ENCODE measurements around the gene PDXDC1.
A peak's percentile ranks its signal among the peaks of the same experiment; 100 is the strongest.
"Not testable (repeated sequence)": the region's sequence is repeated elsewhere in the genome, so short reads cannot be mapped to it uniquely, and the experiment has no call there.

PDXDC1 gene

GRCh38 chr16:14971621-14972228 is 3.1 kb upstream of the PDXDC1 start:
- not testable (repeated sequence) for DNase-seq (ENCODE audit: low read depth); H3K4me3 ChIP-seq (ENCODE audit: low read depth, low read length)

- peak overlapping the region; percentile 82 for H3K4me3 ChIP-seq (ENCODE audit: low read depth, low read length)
These were observed 972 bp upstream of the PDXDC1 start for GRCh38 chr16:14973785-14974322.

GRCh38 chr16:14974331-14974655 is 533 bp upstream of the PDXDC1 start:
- DNase-seq (ENCODE audit: low read depth): not testable (repeated sequence)
- H3K4me3 ChIP-seq (ENCODE audit: low read depth, low read length): peak overlapping the region; percentile 82

More at GRCh38 chr16:14973785-14974322, 972 bp upstream of the PDXDC1 start:
- DNase-seq (ENCODE audit: low read depth): not testable (repeated sequence)

- peak overlapping the region; percentile 82 for H3K4me3 ChIP-seq (ENCODE audit: low read depth, low read length)
- DNase-seq (ENCODE audit: low read depth): not testable (repeated sequence)
These were observed 780 bp downstream of the PDXDC1 start for GRCh38 chr16:14975418-14976194.

GRCh38 chr16:14976971-14977736 is 2.3 kb downstream of the PDXDC1 start:
- DNase-seq (ENCODE audit: low read depth); H3K4me3 ChIP-seq (ENCODE audit: low read depth, low read length): not testable (repeated sequence)

- H3K4me3 ChIP-seq (ENCODE audit: low read depth, low read length); DNase-seq (ENCODE audit: low read depth): not testable (repeated sequence)
These were observed 3.5 kb downstream of the PDXDC1 start for GRCh38 chr16:14978281-14978680.

GRCh38 chr16:14978908-14979307 is 4.1 kb downstream of the PDXDC1 start:
- not testable (repeated sequence) for DNase-seq (ENCODE audit: low read depth); H3K4me3 ChIP-seq (ENCODE audit: low read depth, low read length)

- DNase-seq (ENCODE audit: low read depth); H3K4me3 ChIP-seq (ENCODE audit: low read depth, low read length): not testable (repeated sequence)
These were observed 6.4 kb downstream of the PDXDC1 start for GRCh38 chr16:14981234-14981633.

- DNase-seq (ENCODE audit: low read depth): peak; percentile 21
These were observed 7.7 kb downstream of the PDXDC1 start for GRCh38 chr16:14982521-14982920.

GRCh38 chr16:14988092-14988491 is 13.3 kb downstream of the PDXDC1 start:
- H3K4me3 ChIP-seq (ENCODE audit: low read depth, low read length); DNase-seq (ENCODE audit: low read depth): not testable (repeated sequence)

More at GRCh38 chr16:14982521-14982920, 7.7 kb downstream of the PDXDC1 start:
- H3K4me3 ChIP-seq (ENCODE audit: low read depth, low read length): not testable (repeated sequence)

- not testable (repeated sequence) for DNase-seq (ENCODE audit: low read depth); H3K4me3 ChIP-seq (ENCODE audit: low read depth, low read length)
These were observed 13.9 kb downstream of the PDXDC1 start for GRCh38 chr16:14988661-14989191.

- not testable (repeated sequence) for H3K4me3 ChIP-seq (ENCODE audit: low read depth, low read length); DNase-seq (ENCODE audit: low read depth)
These were observed 14.8 kb downstream of the PDXDC1 start for GRCh38 chr16:14989291-14990281.

GRCh38 chr16:14993277-14994151 is 18.7 kb downstream of the PDXDC1 start:
- H3K4me3 ChIP-seq (ENCODE audit: low read depth, low read length); DNase-seq (ENCODE audit: low read depth): not testable (repeated sequence)

- H3K4me3 ChIP-seq (ENCODE audit: low read depth, low read length); DNase-seq (ENCODE audit: low read depth): not testable (repeated sequence)
These were observed 21.9 kb downstream of the PDXDC1 start for GRCh38 chr16:14996702-14997101.

GRCh38 chr16:14998300-14998699 is 23.5 kb downstream of the PDXDC1 start:
- H3K4me3 ChIP-seq (ENCODE audit: low read depth, low read length); DNase-seq (ENCODE audit: low read depth): not testable (repeated sequence)

GRCh38 chr16:14999845-15000244 is 25.0 kb downstream of the PDXDC1 start:
- DNase-seq (ENCODE audit: low read depth); H3K4me3 ChIP-seq (ENCODE audit: low read depth, low read length): not testable (repeated sequence)

GRCh38 chr16:15002448-15002847 is 27.6 kb downstream of the PDXDC1 start:
- DNase-seq (ENCODE audit: low read depth); H3K4me3 ChIP-seq (ENCODE audit: low read depth, low read length): not testable (repeated sequence)

Measured in skeletal muscle cell (primary cell).